Measurements from ENCODE around the gene COL18A1.
"Not testable (repeated sequence)": the region's sequence is repeated elsewhere in the genome, so short reads cannot be mapped to it uniquely, and the experiment has no call there.

DNA sequence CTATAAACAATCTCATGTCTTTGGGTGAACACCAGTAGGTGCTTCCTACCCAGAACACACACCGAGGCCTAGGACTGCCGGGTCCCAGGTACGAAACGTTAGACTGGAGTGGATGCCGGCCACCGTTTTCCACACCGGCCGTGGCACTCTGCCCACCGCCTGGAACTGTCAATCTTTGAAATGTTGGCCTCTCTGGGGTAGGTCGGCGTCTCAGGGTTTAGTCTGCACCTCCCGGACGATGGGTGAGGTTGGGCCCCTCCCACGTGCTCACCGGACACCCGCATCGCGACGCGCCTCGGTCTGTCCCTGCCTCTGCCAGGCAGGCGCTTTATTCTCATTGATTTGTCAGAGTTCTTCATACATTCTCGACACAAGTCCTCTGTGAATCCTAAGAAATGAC lies 35.9 kb upstream of the COL18A1 start:
- TF ChIP-seq, protein P1, sequence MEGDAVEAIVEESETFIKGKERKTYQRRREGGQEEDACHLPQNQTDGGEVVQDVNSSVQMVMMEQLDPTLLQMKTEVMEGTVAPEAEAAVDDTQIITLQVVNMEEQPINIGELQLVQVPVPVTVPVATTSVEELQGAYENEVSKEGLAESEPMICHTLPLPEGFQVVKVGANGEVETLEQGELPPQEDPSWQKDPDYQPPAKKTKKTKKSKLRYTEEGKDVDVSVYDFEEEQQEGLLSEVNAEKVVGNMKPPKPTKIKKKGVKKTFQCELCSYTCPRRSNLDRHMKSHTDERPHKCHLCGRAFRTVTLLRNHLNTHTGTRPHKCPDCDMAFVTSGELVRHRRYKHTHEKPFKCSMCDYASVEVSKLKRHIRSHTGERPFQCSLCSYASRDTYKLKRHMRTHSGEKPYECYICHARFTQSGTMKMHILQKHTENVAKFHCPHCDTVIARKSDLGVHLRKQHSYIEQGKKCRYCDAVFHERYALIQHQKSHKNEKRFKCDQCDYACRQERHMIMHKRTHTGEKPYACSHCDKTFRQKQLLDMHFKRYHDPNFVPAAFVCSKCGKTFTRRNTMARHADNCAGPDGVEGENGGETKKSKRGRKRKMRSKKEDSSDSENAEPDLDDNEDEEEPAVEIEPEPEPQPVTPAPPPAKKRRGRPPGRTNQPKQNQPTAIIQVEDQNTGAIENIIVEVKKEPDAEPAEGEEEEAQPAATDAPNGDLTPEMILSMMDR (IDR thresholded peaks at IDR 0.05), result not testable (repeated sequence)
- not testable (repeated sequence) for TF ChIP-seq RAD21 (conservative IDR thresholded peaks at IDR 0.05 in 1 of 2, IDR thresholded peaks at IDR 0.05 in 1 of 2)

Measured in A549 (cell line).